ENCODE measurements around the gene ATAD5. TPM values are rescaled to one million over a fixed set of nuclear protein-coding genes. Genes with fewer than 3 reads are reported as not detected.

ATAD5 gene
- total RNA-seq, 1 donor from 2014 or later, result 36.2 TPM

- H3K9ac ChIP-seq, result no peak overlapping the region
- H3K4me2 ChIP-seq, result no peak overlapping the region
- no peak for TF ChIP-seq EZH2 (IDR thresholded peaks at IDR 0.05)
- no peak for TF ChIP-seq EZH2phosphoT487 (IDR thresholded peaks at IDR 0.05)
- TF ChIP-seq, protein P1, sequence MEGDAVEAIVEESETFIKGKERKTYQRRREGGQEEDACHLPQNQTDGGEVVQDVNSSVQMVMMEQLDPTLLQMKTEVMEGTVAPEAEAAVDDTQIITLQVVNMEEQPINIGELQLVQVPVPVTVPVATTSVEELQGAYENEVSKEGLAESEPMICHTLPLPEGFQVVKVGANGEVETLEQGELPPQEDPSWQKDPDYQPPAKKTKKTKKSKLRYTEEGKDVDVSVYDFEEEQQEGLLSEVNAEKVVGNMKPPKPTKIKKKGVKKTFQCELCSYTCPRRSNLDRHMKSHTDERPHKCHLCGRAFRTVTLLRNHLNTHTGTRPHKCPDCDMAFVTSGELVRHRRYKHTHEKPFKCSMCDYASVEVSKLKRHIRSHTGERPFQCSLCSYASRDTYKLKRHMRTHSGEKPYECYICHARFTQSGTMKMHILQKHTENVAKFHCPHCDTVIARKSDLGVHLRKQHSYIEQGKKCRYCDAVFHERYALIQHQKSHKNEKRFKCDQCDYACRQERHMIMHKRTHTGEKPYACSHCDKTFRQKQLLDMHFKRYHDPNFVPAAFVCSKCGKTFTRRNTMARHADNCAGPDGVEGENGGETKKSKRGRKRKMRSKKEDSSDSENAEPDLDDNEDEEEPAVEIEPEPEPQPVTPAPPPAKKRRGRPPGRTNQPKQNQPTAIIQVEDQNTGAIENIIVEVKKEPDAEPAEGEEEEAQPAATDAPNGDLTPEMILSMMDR (IDR thresholded peaks at IDR 0.05), result no peak
- H3K27me3 ChIP-seq, result no peaks in the 10 kb centered on the region
- Mint-ChIP-seq H3K4me1 (no peaks in the 10 kb centered on the region), H3K27ac (no peak overlapping the region), H3K27me3 (ENCODE audit: insufficient read depth, low read depth) (peaks cover 4% of the 10 kb centered on the region), H3K36me3 (peaks cover 9% of the 10 kb centered on the region), H3K9me3 (no peaks in the 10 kb centered on the region), H3K4me3 (no peak overlapping the region)
- peak overlapping the region; percentile 70 for H3K27ac ChIP-seq
- H4K20me1 ChIP-seq (ENCODE audit: low read depth), result no peaks in the 10 kb centered on the region
- H2AFZ ChIP-seq (replicated peaks), result no peak overlapping the region
- no peak for DNase-seq (ENCODE audit: low spot score)
- peaks cover 23% of the 10 kb centered on the region for H3K36me3 ChIP-seq
- no peaks in the 10 kb centered on the region for H3K79me2 ChIP-seq (ENCODE audit: low read depth)
- H3K4me3 ChIP-seq, result no peak overlapping the region
- H3K9me3 ChIP-seq (ENCODE audit: low read depth), result no peaks in the 10 kb centered on the region
- H3K4me1 ChIP-seq, result no peaks in the 10 kb centered on the region
- H3F3A ChIP-seq (ENCODE audit: low read depth), result peaks cover 35% of the 10 kb centered on the region
Measured at GRCh38 chr17:30894236-30894635, 62.5 kb downstream of the ATAD5 start.

- Histone ChIP-seq H2AFZ (replicated peaks) (no peak overlapping the region), H3K9ac (no peak overlapping the region), H3K4me2 (no peak overlapping the region), H3K27ac (no peak overlapping the region), H3K9me3 (ENCODE audit: low read depth) (no peaks in the 10 kb centered on the region), H3K27me3 (no peaks in the 10 kb centered on the region), H3K4me1 (no peaks in the 10 kb centered on the region), H3K36me3 (peaks cover 23% of the 10 kb centered on the region), H3K79me2 (ENCODE audit: low read depth) (peaks cover 10% of the 10 kb centered on the region), H3K4me3 (no peak overlapping the region), H4K20me1 (ENCODE audit: low read depth) (peaks cover 4% of the 10 kb centered on the region), H3F3A (ENCODE audit: low read depth) (peaks cover 45% of the 10 kb centered on the region)
- H3K4me3 Mint-ChIP-seq, result no peak overlapping the region
- no peak for TF ChIP-seq EZH2phosphoT487 (IDR thresholded peaks at IDR 0.05)
- TF ChIP-seq EZH2 (IDR thresholded peaks at IDR 0.05), result no peak
- TF ChIP-seq, protein P1 (IDR thresholded peaks at IDR 0.05), result no peak
- no peak for DNase-seq (ENCODE audit: low spot score)
- H3K27me3 Mint-ChIP-seq (ENCODE audit: insufficient read depth, low read depth), result peaks cover 4% of the 10 kb centered on the region
- no peaks in the 10 kb centered on the region for H3K9me3 Mint-ChIP-seq
- H3K4me1 Mint-ChIP-seq, result no peaks in the 10 kb centered on the region
- H3K27ac Mint-ChIP-seq, result no peak overlapping the region
- peaks cover 5% of the 10 kb centered on the region for H3K36me3 Mint-ChIP-seq
Measured at GRCh38 chr17:30897311-30897710, 65.5 kb downstream of the ATAD5 start.

- Histone ChIP-seq H3K4me1 (peaks cover 8% of the 10 kb centered on the region), H4K20me1 (ENCODE audit: low read depth) (no peaks in the 10 kb centered on the region), H3F3A (ENCODE audit: low read depth) (peaks cover 18% of the 10 kb centered on the region), H3K9me3 (ENCODE audit: low read depth) (no peaks in the 10 kb centered on the region), H3K27ac (no peak overlapping the region), H2AFZ (replicated peaks) (peak overlapping the region; percentile 99), H3K36me3 (no peaks in the 10 kb centered on the region), H3K4me3 (peak overlapping the region; percentile 82), H3K4me2 (peak overlapping the region; percentile 91), H3K9ac (peak overlapping the region; percentile 64), H3K27me3 (no peaks in the 10 kb centered on the region), H3K79me2 (ENCODE audit: low read depth) (peaks cover 39% of the 10 kb centered on the region)
- H3K4me1 Mint-ChIP-seq, result peaks cover 13% of the 10 kb centered on the region
- no peak for DNase-seq (ENCODE audit: low spot score)
- peaks cover 2% of the 10 kb centered on the region for H3K36me3 Mint-ChIP-seq
- H3K9me3 Mint-ChIP-seq, result no peaks in the 10 kb centered on the region
- H3K27ac Mint-ChIP-seq, result peak overlapping the region; percentile 80
- no peak for TF ChIP-seq EZH2phosphoT487 (IDR thresholded peaks at IDR 0.05)
- no peak for TF ChIP-seq EZH2 (IDR thresholded peaks at IDR 0.05)
- TF ChIP-seq, protein P1 (IDR thresholded peaks at IDR 0.05), result no peak
- peak overlapping the region; percentile 97 for H3K4me3 Mint-ChIP-seq
- H3K27me3 Mint-ChIP-seq (ENCODE audit: insufficient read depth, low read depth), result peaks cover 2% of the 10 kb centered on the region
Measured at GRCh38 chr17:30905742-30906100, 74.0 kb downstream of the ATAD5 start.
